SK-N-SH treated with all-trans-retinoic acid at 6 μM for 48 hours (cell line): Measurements from ENCODE around the gene FAM83C.

Experiments
- ATAC-seq: fragments of 200-7000 bp; cut with Tn5 transposase; 3 replicates; pipeline ENCODE4 v1.9.1; 2020; ENCODE audit warnings: mild to moderate bottlenecking, moderate library complexity
- BACH2 ChIP-seq: fragments of 250-450 bp; sonication (Bioruptor Pico); IDR thresholded peaks from 2 replicates; pipeline ENCODE4 v1.9.0; 2021; ENCODE audit warnings: mild to moderate bottlenecking, borderline replicate concordance
- CSDC2 ChIP-seq: fragments of 250-450 bp; sonication (Bioruptor Pico); IDR thresholded peaks from 2 replicates; pipeline ENCODE4 v1.5.0; 2020; ENCODE audit warnings: mild to moderate bottlenecking, moderate library complexity
- GLIS3 ChIP-seq: fragments of 250-450 bp; sonication (Bioruptor Pico); IDR thresholded peaks from 2 replicates; pipeline ENCODE4 v1.5.0; 2020; ENCODE audit warnings: mild to moderate bottlenecking, moderate library complexity
- ISL1 ChIP-seq: fragments of 250-450 bp; sonication (Bioruptor Pico); IDR thresholded peaks from 2 replicates; pipeline ENCODE4 v2.1.2; 2022; ENCODE audit warnings: mild to moderate bottlenecking, moderate library complexity
- OSR1 ChIP-seq: fragments of 250-450 bp; sonication (Bioruptor Pico); IDR thresholded peaks from 2 replicates; pipeline ENCODE4 v1.8.0; 2022; ENCODE audit warnings: moderate library complexity, mild to moderate bottlenecking, inconsistent platforms
- PPARA ChIP-seq: fragments of 250-450 bp; sonication (Bioruptor Pico); IDR thresholded peaks from 2 replicates; pipeline ENCODE4 v1.5.0; 2020; ENCODE audit warnings: mild to moderate bottlenecking, borderline replicate concordance
- RARB ChIP-seq: fragments of 250-450 bp; sonication (Bioruptor Pico); IDR thresholded peaks from 2 replicates; pipeline ENCODE4 v1.8.0; 2021; ENCODE audit warnings: mild to moderate bottlenecking, moderate library complexity
- TCF4 ChIP-seq: fragments of 250-450 bp; sonication (Bioruptor Pico); IDR thresholded peaks from 2 replicates; pipeline ENCODE4 v1.8.0; 2021; ENCODE audit warnings: mild to moderate bottlenecking, moderate library complexity, borderline replicate concordance
- TOX ChIP-seq: fragments of 250-450 bp; sonication (Bioruptor Pico); IDR thresholded peaks from 2 replicates; pipeline ENCODE4 v1.8.0; 2021; ENCODE audit warnings: mild to moderate bottlenecking, moderate library complexity, borderline replicate concordance
- ZC3H10 ChIP-seq: fragments of 250-450 bp; sonication (Bioruptor Pico); IDR thresholded peaks from 2 replicates; pipeline ENCODE4 v1.5.1; 2021; ENCODE audit warnings: mild to moderate bottlenecking, moderate library complexity
- ZFP3 ChIP-seq: fragments of 250-450 bp; sonication (Bioruptor Pico); IDR thresholded peaks from 2 replicates; pipeline ENCODE4 v1.5.0; 2020; ENCODE audit warnings: mild to moderate bottlenecking, moderate library complexity
- ZFP30 ChIP-seq: fragments of 450-650 bp; formaldehyde crosslinking; IDR thresholded peaks from 2 replicates; pipeline ENCODE4 v1.5.0; 2022; ENCODE audit warnings: mild to moderate bottlenecking, moderate library complexity
- ZNF565 ChIP-seq: fragments of 450-650 bp; formaldehyde crosslinking; conservative IDR thresholded peaks from 2 replicates; pipeline ENCODE4 v1.5.0; 2020; ENCODE audit warnings: low read depth, mild to moderate bottlenecking, moderate library complexity
- ZNF70 ChIP-seq: fragments of 450-650 bp; formaldehyde crosslinking; IDR thresholded peaks from 2 replicates; pipeline ENCODE4 v1.5.0; 2020; ENCODE audit warnings: mild to moderate bottlenecking, moderate library complexity
- ZNF8 ChIP-seq: fragments of 450-650 bp; formaldehyde crosslinking; IDR thresholded peaks from 2 replicates; pipeline ENCODE4 v1.5.0; 2020; ENCODE audit warnings: mild to moderate bottlenecking, moderate library complexity
- TF ChIP-seq, protein P1 (sequence below): fragments of 250-450 bp; sonication (Bioruptor Pico); IDR thresholded peaks from 2 replicates; pipeline ENCODE4 v1.8.0; 2021; ENCODE audit warnings: low read depth, mild to moderate bottlenecking, moderate library complexity, borderline replicate concordance
- TF ChIP-seq, protein P2 (sequence below): fragments of 250-450 bp; sonication (Bioruptor Pico); IDR thresholded peaks from 2 replicates; pipeline ENCODE4 v1.5.0; 2020; ENCODE audit warnings: mild to moderate bottlenecking, moderate library complexity
- TF ChIP-seq, protein P3 (sequence below): fragments of 250-450 bp; sonication (Bioruptor Pico); IDR thresholded peaks from 2 replicates; pipeline ENCODE4 v1.8.0; 2020; ENCODE audit warnings: mild to moderate bottlenecking, moderate library complexity, borderline replicate concordance
- TF ChIP-seq, protein P4 (sequence below): fragments of 250-450 bp; sonication (Bioruptor Pico); IDR thresholded peaks from 2 replicates; pipeline ENCODE4 v1.5.1; 2021; ENCODE audit warnings: mild to moderate bottlenecking, moderate library complexity

FAM83C gene

DNA sequence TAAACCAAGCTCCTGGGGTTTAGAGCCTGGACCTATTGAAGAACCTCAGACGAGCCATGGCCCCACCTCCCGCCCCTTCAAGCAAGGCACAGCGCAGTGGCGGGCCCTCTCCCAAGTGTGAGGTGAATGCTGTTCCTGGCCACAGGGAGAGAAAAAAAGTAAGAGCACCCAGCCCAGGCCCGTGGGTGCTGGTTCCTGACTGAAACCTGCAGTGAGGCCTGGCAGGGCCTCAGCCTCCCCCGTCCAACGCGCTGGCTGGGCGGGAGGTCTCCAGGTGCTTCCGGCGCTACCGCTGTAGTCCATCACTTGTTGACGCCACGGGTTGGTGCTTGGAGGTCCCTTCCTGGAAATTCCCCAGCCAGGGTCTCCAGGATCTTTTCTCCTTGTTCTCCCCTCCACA, 5.5 kb upstream of the FAM83C start (continued):
- TF ChIP-seq TCF4 (no peak), ZFP3 (CRISPR knock-in tag) (no peak), ZFP30 (CRISPR knock-in tag) (no peak)
- TF ChIP-seq, protein P1, sequence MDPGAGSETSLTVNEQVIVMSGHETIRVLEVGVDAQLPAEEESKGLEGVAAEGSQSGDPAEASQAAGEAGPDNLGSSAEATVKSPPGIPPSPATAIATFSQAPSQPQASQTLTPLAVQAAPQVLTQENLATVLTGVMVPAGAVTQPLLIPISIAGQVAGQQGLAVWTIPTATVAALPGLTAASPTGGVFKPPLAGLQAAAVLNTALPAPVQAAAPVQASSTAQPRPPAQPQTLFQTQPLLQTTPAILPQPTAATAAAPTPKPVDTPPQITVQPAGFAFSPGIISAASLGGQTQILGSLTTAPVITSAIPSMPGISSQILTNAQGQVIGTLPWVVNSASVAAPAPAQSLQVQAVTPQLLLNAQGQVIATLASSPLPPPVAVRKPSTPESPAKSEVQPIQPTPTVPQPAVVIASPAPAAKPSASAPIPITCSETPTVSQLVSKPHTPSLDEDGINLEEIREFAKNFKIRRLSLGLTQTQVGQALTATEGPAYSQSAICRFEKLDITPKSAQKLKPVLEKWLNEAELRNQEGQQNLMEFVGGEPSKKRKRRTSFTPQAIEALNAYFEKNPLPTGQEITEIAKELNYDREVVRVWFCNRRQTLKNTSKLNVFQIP (CRISPR knock-in tag) = no peak

DNA sequence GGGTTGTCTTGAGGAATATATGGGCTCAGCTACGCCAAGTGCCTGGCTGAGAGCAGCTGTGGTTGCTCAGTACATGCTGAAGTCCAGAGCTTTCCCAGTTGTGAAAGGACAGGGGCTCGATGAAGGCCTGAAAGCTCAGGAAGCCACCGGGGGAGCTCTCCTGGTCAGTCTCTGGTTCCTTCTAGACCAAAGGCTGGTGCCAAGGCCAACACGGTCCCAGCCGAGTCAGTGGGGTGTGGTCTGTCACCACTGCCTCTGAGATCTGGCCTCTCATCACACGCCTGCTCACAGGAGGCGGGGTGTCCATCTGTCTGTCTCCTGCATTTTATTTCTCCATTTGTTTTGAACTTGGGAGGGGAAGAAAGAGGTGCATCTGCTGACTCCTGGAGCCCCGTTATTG, 4.9 kb upstream of the FAM83C start:
- ATAC-seq = peak; percentile 57

DNA sequence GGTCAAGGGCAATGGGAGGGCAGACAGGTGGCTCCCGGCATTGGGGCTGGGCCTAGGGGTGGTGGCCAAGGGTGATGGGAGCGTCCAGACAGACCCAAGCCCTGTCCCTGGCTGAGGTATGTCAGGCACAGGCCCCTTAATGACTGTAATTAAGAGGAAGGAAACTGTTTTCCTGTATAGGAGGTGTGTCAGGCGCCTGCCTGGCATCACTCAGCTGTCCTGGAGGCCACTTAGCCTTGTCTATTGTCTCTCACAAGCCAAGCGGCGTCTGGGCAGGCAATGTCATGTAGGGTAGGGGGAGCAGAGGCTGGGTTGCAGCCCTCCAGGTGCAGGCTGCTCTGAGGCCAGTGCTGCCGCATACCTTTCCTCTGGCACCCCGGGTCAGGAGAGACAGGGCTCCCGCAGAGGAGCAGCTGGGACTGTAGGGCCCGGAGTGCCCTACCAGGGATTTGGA, 3.9 kb upstream of the FAM83C start:
- TF ChIP-seq TCF4 (peak; percentile 10; the same call in 1 of the 2 replicates), ZNF8 (CRISPR knock-in tag) (no peak)
- no peak for ATAC-seq

More for the DNA sequence above, 4.9 kb upstream of the FAM83C start:
- TF ChIP-seq ZNF8 (CRISPR knock-in tag) = no peak
- TF ChIP-seq ZFP3 (CRISPR knock-in tag) = no peak
- TF ChIP-seq, protein P2, sequence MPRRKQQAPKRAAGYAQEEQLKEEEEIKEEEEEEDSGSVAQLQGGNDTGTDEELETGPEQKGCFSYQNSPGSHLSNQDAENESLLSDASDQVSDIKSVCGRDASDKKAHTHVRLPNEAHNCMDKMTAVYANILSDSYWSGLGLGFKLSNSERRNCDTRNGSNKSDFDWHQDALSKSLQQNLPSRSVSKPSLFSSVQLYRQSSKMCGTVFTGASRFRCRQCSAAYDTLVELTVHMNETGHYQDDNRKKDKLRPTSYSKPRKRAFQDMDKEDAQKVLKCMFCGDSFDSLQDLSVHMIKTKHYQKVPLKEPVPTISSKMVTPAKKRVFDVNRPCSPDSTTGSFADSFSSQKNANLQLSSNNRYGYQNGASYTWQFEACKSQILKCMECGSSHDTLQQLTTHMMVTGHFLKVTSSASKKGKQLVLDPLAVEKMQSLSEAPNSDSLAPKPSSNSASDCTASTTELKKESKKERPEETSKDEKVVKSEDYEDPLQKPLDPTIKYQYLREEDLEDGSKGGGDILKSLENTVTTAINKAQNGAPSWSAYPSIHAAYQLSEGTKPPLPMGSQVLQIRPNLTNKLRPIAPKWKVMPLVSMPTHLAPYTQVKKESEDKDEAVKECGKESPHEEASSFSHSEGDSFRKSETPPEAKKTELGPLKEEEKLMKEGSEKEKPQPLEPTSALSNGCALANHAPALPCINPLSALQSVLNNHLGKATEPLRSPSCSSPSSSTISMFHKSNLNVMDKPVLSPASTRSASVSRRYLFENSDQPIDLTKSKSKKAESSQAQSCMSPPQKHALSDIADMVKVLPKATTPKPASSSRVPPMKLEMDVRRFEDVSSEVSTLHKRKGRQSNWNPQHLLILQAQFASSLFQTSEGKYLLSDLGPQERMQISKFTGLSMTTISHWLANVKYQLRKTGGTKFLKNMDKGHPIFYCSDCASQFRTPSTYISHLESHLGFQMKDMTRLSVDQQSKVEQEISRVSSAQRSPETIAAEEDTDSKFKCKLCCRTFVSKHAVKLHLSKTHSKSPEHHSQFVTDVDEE (CRISPR knock-in tag) = no peak
- TF ChIP-seq PPARA (CRISPR knock-in tag) = no peak
- no peak for TF ChIP-seq OSR1 (CRISPR knock-in tag)
- TF ChIP-seq ISL1 (CRISPR knock-in tag) = no peak
- TF ChIP-seq BACH2 (CRISPR knock-in tag) = no peak
- TF ChIP-seq, protein P1 (CRISPR knock-in tag) = no peak
- no peak for TF ChIP-seq RARB (CRISPR knock-in tag)
- TF ChIP-seq, protein P3, sequence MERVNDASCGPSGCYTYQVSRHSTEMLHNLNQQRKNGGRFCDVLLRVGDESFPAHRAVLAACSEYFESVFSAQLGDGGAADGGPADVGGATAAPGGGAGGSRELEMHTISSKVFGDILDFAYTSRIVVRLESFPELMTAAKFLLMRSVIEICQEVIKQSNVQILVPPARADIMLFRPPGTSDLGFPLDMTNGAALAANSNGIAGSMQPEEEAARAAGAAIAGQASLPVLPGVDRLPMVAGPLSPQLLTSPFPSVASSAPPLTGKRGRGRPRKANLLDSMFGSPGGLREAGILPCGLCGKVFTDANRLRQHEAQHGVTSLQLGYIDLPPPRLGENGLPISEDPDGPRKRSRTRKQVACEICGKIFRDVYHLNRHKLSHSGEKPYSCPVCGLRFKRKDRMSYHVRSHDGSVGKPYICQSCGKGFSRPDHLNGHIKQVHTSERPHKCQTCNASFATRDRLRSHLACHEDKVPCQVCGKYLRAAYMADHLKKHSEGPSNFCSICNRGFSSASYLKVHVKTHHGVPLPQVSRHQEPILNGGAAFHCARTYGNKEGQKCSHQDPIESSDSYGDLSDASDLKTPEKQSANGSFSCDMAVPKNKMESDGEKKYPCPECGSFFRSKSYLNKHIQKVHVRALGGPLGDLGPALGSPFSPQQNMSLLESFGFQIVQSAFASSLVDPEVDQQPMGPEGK = no peak
- TF ChIP-seq, all 23 proteins: peak for 0

DNA sequence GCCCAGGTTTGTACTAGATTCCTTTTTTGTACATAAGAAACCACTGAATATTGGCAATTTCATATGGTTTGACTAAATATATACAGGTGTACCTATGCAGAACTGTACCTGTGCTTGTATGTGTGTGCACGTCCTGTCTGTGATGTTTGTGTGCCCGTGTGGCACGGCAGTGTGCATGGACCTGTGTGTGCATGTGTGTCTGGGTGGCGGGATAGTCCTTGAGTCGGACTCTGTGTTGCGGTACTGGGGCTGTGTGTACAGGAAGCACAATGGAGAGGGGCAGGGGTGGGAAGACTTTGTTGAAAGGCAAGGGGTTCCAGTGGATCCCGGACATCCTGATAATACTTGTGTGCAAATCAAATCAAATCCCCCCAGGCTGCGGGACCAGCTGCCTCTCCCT, 3.4 kb upstream of the FAM83C start:
- no peak for ATAC-seq
- TF ChIP-seq, protein P4, sequence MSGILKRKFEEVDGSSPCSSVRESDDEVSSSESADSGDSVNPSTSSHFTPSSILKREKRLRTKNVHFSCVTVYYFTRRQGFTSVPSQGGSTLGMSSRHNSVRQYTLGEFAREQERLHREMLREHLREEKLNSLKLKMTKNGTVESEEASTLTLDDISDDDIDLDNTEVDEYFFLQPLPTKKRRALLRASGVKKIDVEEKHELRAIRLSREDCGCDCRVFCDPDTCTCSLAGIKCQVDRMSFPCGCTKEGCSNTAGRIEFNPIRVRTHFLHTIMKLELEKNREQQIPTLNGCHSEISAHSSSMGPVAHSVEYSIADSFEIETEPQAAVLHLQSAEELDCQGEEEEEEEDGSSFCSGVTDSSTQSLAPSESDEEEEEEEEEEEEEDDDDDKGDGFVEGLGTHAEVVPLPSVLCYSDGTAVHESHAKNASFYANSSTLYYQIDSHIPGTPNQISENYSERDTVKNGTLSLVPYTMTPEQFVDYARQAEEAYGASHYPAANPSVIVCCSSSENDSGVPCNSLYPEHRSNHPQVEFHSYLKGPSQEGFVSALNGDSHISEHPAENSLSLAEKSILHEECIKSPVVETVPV (CRISPR knock-in tag) = no peak
- TF ChIP-seq CSDC2 (CRISPR knock-in tag) = no peak
- TF ChIP-seq ZFP30 (CRISPR knock-in tag) = no peak
- TF ChIP-seq, protein P1 (CRISPR knock-in tag) = no peak
- no peak for TF ChIP-seq TOX (CRISPR knock-in tag)
- no peak for TF ChIP-seq OSR1 (CRISPR knock-in tag)
- no peak for TF ChIP-seq ISL1 (CRISPR knock-in tag)
- TF ChIP-seq TCF4 = no peak
- no peak for TF ChIP-seq GLIS3 (CRISPR knock-in tag)
- no peak for TF ChIP-seq ZNF70 (CRISPR knock-in tag)
- TF ChIP-seq BACH2 (CRISPR knock-in tag) = no peak
- no peak for TF ChIP-seq ZNF565 (CRISPR knock-in tag)
- TF ChIP-seq, protein P2 (CRISPR knock-in tag) = no peak
- TF ChIP-seq ZNF8 (CRISPR knock-in tag) = no peak
- TF ChIP-seq ZC3H10 (CRISPR knock-in tag) = no peak
